ENCODE results near the gene TCFL5.

Gene TCFL5

GRCh38 chr20:62799459-62799858 lies 62.2 kb downstream of the TCFL5 start:
- peaks cover 42% of the 10 kb centered on the region for H3K4me1 Mint-ChIP-seq
- no peaks in the 10 kb centered on the region for H3K9me3 Mint-ChIP-seq
- H3K27ac Mint-ChIP-seq, result no peak overlapping the region
- DNase-seq, result no peak
- peaks cover 40% of the 10 kb centered on the region for H3K36me3 Mint-ChIP-seq (ENCODE audit: low read depth)
- H3K4me3 Mint-ChIP-seq, result no peak overlapping the region
- peaks cover 29% of the 10 kb centered on the region for H3K27me3 Mint-ChIP-seq (ENCODE audit: low read depth, poor library complexity)
- TF ChIP-seq CTCF (IDR thresholded peaks at IDR 0.05), result no peak

GRCh38 chr20:62799036-62799435 lies 62.6 kb downstream of the TCFL5 start:
- Mint-ChIP-seq H3K4me1 (peaks cover 39% of the 10 kb centered on the region), H3K27me3 (ENCODE audit: low read depth, poor library complexity) (peaks cover 29% of the 10 kb centered on the region), H3K4me3 (no peak overlapping the region), H3K9me3 (no peaks in the 10 kb centered on the region), H3K36me3 (ENCODE audit: low read depth) (peaks cover 40% of the 10 kb centered on the region), H3K27ac (no peak overlapping the region)
- DNase-seq, result no peak
- no peak for TF ChIP-seq CTCF (IDR thresholded peaks at IDR 0.05)

- Mint-ChIP-seq H3K4me3 (peak overlapping the region; percentile 83), H3K27me3 (ENCODE audit: low read depth, poor library complexity) (peaks cover 23% of the 10 kb centered on the region), H3K9me3 (no peaks in the 10 kb centered on the region), H3K36me3 (ENCODE audit: low read depth) (peaks cover 40% of the 10 kb centered on the region), H3K4me1 (peaks cover 29% of the 10 kb centered on the region), H3K27ac (peak overlapping the region; percentile 97)
- no peak for DNase-seq
- TF ChIP-seq CTCF (IDR thresholded peaks at IDR 0.05), result no peak
These were observed 63.7 kb downstream of the TCFL5 start for GRCh38 chr20:62797671-62798532.

GRCh38 chr20:62796699-62797491 lies 64.7 kb downstream of the TCFL5 start:
- Mint-ChIP-seq H3K36me3 (ENCODE audit: low read depth) (peaks cover 40% of the 10 kb centered on the region), H3K9me3 (no peaks in the 10 kb centered on the region), H3K4me1 (peaks cover 19% of the 10 kb centered on the region), H3K4me3 (peak overlapping the region; percentile 83), H3K27me3 (ENCODE audit: low read depth, poor library complexity) (peaks cover 24% of the 10 kb centered on the region), H3K27ac (no peak overlapping the region)
- DNase-seq, result no peak
- no peak for TF ChIP-seq CTCF (IDR thresholded peaks at IDR 0.05)

DNA sequence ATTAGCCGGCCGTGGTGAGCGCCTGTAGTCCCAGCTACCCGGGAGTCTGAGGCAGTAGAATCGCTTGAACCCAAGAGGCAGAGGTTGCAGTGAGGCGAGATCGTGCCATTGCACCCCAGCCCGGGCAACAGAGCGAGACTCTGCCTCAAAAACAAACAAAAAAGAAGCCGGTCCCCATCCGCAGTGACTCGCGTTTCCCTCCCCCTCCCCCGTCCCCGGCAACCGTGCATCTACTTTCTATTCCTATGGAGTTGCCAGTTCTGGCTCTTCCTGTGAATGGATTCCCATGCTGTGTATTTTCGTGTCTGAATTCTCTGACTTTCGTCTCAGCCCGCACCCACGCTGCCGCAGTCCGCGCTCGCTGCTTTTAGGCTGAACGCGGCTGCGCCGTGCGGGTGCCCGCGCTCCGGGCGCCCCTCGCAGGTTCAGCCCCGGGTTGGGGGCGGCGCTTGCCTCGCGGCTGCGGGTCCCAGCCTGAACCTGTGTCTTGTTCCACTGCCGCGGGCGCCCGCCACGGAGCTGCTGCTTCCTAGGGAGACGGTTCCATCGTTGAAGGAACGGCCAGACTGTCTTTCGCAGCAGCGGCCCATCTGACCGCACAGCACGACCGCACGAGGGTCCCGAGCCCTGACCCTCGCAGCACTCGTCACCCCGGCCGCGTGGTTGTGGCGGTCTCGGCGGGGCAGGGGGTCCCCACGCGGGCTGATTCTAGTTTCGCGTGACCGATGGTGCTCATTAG lies 66.4 kb downstream of the TCFL5 start:
- Mint-ChIP-seq H3K9me3 (no peaks in the 10 kb centered on the region), H3K27ac (no peak overlapping the region), H3K4me1 (peaks cover 22% of the 10 kb centered on the region), H3K4me3 (peak overlapping the region; percentile 84), H3K36me3 (ENCODE audit: low read depth) (peaks cover 27% of the 10 kb centered on the region), H3K27me3 (ENCODE audit: low read depth, poor library complexity) (peaks cover 36% of the 10 kb centered on the region)
- DNase-seq, result peak; percentile 79
- no peak for TF ChIP-seq CTCF (IDR thresholded peaks at IDR 0.05)

Measured in nephron progenitor cell (in vitro differentiated cells).